Measurements from ENCODE around the gene DOCK2.

Gene DOCK2

DNA sequence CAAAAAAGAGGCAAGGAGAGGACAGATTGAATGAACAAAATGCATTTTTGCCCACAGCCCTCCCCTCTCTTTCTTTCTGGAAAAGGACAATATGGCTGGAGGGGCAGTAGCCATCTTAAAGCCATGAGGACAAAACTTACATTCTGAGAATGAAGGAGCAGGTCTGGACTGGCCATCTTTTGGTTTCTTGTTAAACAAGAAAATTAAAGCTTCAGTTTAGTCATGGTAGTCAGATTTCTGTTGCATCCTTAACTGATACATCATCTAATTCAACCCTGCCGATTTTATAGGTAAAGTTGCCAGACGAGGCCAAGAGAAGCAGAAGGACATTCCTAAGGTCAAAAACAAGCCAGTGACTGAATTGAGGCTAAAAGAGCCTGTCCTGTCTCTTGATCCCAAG, 374.7 kb downstream of the DOCK2 start:
- no peak overlapping the region for H3K27ac ChIP-seq
- no peak for DNase-seq (ENCODE audit: low spot score)
- TF ChIP-seq, protein P1, sequence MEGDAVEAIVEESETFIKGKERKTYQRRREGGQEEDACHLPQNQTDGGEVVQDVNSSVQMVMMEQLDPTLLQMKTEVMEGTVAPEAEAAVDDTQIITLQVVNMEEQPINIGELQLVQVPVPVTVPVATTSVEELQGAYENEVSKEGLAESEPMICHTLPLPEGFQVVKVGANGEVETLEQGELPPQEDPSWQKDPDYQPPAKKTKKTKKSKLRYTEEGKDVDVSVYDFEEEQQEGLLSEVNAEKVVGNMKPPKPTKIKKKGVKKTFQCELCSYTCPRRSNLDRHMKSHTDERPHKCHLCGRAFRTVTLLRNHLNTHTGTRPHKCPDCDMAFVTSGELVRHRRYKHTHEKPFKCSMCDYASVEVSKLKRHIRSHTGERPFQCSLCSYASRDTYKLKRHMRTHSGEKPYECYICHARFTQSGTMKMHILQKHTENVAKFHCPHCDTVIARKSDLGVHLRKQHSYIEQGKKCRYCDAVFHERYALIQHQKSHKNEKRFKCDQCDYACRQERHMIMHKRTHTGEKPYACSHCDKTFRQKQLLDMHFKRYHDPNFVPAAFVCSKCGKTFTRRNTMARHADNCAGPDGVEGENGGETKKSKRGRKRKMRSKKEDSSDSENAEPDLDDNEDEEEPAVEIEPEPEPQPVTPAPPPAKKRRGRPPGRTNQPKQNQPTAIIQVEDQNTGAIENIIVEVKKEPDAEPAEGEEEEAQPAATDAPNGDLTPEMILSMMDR (conservative IDR thresholded peaks at IDR 0.05; ENCODE audit: low read depth) = no peak
- ChIA-PET CTCF (interaction anchor here (0.5 to 0.7 kb wide), 2 partner anchors 107 to 310 kb away, joined by 3 read pairs; no protein-coding TSS in a partner anchor), POLR2A (ENCODE audit: low non-redundant PET) (no interaction called here)

DNA sequence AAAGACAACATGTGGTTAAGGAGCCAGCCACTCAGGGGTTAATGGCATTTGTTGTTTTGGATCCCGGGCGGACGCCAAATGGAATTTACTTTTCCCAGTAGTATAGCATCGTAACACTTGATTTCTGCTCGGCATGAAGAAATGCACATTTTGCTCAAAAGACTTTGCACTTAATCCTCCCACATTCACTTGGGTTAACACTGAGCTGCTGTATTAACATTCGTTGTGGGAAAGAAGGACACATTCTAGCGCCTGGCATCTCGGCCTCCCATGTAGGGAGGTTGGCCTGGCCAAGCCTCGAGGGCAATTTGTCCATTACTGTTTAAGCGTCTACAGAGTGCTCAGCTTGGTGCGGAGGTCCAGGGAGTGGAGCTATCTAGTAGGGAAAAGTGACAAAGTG, 375.5 kb downstream of the DOCK2 start:
- CTCF ChIA-PET = no interaction called here
- POLR2A ChIA-PET (ENCODE audit: low non-redundant PET) = no interaction called here

DNA sequence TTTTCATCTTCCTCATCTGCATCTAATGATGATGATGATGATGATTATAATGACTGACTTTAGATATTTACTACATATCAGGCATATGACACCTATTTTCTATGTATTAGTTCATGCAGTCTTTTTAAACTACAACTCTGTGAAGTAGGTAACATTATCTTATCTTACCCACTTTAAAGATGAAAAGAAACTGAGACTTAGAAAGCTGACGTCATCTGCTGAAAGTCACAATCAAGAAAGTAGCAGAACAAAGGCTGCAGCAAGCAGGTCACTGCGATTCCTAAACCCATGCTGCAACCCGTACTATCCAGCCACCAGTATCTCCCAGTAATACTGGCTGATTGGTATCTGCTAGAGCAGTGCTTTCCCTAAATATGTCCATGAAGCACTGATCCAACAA, 383.3 kb downstream of the DOCK2 start:
- TF ChIP-seq, protein P1 (conservative IDR thresholded peaks at IDR 0.05; ENCODE audit: low read depth) = no peak
- ChIA-PET CTCF (no interaction called here), POLR2A (ENCODE audit: low non-redundant PET) (no interaction called here)
- H3K27ac ChIP-seq = no peak overlapping the region
- no peak for DNase-seq (ENCODE audit: low spot score)

More for the DNA sequence above, 375.5 kb downstream of the DOCK2 start:
- no peak overlapping the region for H3K27ac ChIP-seq
- TF ChIP-seq, protein P1 (conservative IDR thresholded peaks at IDR 0.05; ENCODE audit: low read depth) = no peak
- DNase-seq (ENCODE audit: low spot score) = no peak

DNA sequence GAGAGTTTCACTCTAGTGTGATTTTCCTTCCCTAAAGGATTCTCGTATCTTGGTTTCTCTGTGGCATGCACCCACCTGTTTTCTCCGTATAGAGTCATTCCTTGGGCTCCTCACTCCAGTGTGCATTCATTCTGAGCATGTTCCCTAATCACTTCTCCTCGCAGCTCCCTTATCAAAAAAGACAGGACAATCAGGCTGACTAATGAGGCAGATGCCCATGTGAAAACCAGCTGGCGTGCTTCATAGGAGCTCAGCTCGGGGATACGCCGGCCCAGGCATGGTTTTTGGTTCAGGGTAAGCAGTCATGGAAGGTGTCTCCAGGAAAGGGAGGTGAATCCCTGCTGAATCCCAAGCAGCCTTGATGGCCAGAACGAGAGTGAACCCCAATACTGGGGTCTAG, 384.4 kb downstream of the DOCK2 start:
- CTCF ChIA-PET = no interaction called here

DNA sequence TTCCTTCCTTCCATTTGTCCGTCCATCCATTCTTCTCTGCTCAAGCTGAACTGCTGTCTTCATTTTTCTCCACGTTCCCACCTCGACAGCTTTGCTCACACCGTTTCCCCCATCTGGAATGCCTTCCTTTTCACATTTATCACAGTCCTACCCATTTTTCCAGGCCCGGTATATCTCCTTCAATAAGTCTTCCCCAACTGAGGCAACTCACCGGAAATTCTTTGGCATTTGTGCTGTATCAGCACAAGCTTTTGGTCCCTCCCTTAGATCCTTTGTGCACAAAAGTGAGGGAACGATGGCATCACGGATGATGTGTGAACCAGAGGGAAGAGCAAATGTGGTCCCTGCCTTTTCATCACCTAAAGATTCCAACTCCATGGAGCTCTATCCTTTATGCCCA, 388.8 kb downstream of the DOCK2 start:
- TF ChIP-seq, protein P1 (conservative IDR thresholded peaks at IDR 0.05; ENCODE audit: low read depth) = no peak
- ChIA-PET POLR2A (ENCODE audit: low non-redundant PET) (no interaction called here), CTCF (no interaction called here)
- no peak overlapping the region for H3K27ac ChIP-seq
- no peak for DNase-seq (ENCODE audit: low spot score)

More for the DNA sequence above, 384.4 kb downstream of the DOCK2 start:
- TF ChIP-seq, protein P1 (conservative IDR thresholded peaks at IDR 0.05; ENCODE audit: low read depth) = no peak
- POLR2A ChIA-PET (ENCODE audit: low non-redundant PET) = no interaction called here
- no peak overlapping the region for H3K27ac ChIP-seq
- DNase-seq (ENCODE audit: low spot score) = no peak

DNA sequence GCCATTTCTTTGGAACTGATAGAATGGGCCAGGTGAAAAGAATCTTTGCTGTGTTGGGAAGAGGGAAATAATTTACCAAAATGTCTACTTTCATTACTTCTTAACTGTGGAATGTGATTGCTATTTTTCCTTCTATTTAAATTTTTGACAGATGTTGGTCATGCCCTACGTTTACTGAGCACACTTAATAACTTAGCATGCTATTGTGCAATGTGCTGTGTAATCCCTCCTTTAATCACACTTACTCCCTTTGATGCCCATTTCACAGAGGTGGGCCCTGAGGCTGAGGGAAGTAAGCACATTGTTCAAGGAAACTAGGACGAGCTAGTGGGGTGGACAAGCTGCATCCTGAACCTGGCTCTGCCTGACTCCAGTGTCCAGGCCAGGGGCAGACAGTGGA, 391.0 kb downstream of the DOCK2 start:
- TF ChIP-seq, protein P1 (conservative IDR thresholded peaks at IDR 0.05; ENCODE audit: low read depth) = no peak
- ChIA-PET CTCF (no interaction called here), POLR2A (ENCODE audit: low non-redundant PET) (no interaction called here)

DNA sequence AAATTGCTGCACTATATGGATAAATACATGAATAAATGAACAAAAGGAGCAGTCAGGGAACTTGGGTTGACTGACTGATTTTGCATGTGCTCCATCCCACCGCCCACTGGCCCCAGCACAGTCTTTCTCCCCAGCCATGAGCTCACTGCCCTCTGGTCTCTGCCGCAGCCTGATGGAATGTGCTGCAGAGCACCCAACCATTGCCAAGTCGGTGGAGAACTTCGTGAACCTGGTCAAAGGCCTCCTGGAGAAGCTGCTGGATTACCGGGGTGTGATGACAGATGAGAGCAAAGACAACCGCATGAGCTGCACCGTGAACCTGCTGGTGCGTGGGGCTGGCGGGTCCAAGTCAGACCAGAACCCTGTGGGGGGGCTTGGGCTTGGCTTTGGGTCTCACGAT, 397.2 kb downstream of the DOCK2 start:
- no peak for DNase-seq (ENCODE audit: low spot score)
- ChIA-PET POLR2A (ENCODE audit: low non-redundant PET) (no interaction called here), CTCF (no interaction called here)
- H3K27ac ChIP-seq = no peak overlapping the region
- TF ChIP-seq, protein P1 (conservative IDR thresholded peaks at IDR 0.05; ENCODE audit: low read depth) = no peak

More for the DNA sequence above, 391.0 kb downstream of the DOCK2 start:
- no peak overlapping the region for H3K27ac ChIP-seq
- DNase-seq (ENCODE audit: low spot score) = no peak
